HEK293 (cell line): ENCODE measurements around the gene MALSU1.

Experiments
- CTCF ChIA-PET: fragments of 350-600 bp; formaldehyde crosslinking; extraction: SDS; loops from one replicate; lab custom pipeline; 2021; ENCODE audit warnings: antibody characterized with exemption; lab: Yijun Ruan, JAX
- POLR2A ChIA-PET: fragments of 300-600 bp; formaldehyde crosslinking; extraction: SDS; loops from one replicate; lab custom pipeline; 2020; ENCODE audit warnings: antibody characterized with exemption, inconsistent platforms; lab: Yijun Ruan, JAX
- H3K27ac ChIP-seq: fragments of 200-500 bp; sonication (Bioruptor generic); 2 replicates; pipeline ENCODE4 v1.5.1; 2014; ENCODE audit warnings: low read depth, low read length, control low read depth, inconsistent platforms; ENCODE audit errors: extremely low read depth
- H3K36me3 ChIP-seq, 2 experiments: fragments of 200-500 bp in 1 of 2; sonication (Bioruptor generic) in 1 of 2; 1 replicate in 1 of 2; 2 replicates in 1 of 2; pipeline ENCODE4 v1.5.1; 2014 to 2017; ENCODE audit warnings: inconsistent platforms in 2 of 2, low read length in 2 of 2; ENCODE audit not compliant: control insufficient read depth in 2 of 2, insufficient read depth in 1 of 2
- H3K4me1 ChIP-seq: fragments of 200-500 bp; sonication (Bioruptor generic); 2 replicates; pipeline ENCODE4 v1.5.1; 2014; ENCODE audit warnings: mild to moderate bottlenecking, low read length, inconsistent platforms; ENCODE audit not compliant: control insufficient read depth, insufficient read depth
- H3K4me3 ChIP-seq: 2 replicates; pipeline ENCODE4 v1.5.1; 2011; ENCODE audit warnings: low read depth, mild to moderate bottlenecking, control low read depth, low read length, moderate library complexity
- H3K9me3 ChIP-seq: fragments of 200-500 bp; sonication (Bioruptor generic); 2 replicates; pipeline ENCODE4 v1.5.1; 2014; ENCODE audit warnings: low read depth, low read length, inconsistent platforms; ENCODE audit not compliant: control insufficient read depth, insufficient read depth
- BCL6B ChIP-seq: fragments of 450-650 bp; formaldehyde crosslinking; IDR thresholded peaks from 2 replicates; pipeline ENCODE4 v1.5.1; 2017; ENCODE audit warnings: missing biosample characterization, missing genetic modification characterization
- FEZF1 ChIP-seq: fragments of 450-650 bp; formaldehyde crosslinking; IDR thresholded peaks from 2 replicates; pipeline ENCODE4 v1.5.1; 2016; ENCODE audit warnings: missing biosample characterization, missing genetic modification characterization
- GLIS1 ChIP-seq: fragments of 450-650 bp; formaldehyde crosslinking; IDR thresholded peaks from 2 replicates; pipeline ENCODE4 v1.5.1; 2016; ENCODE audit warnings: missing biosample characterization, missing genetic modification characterization
- KLF17 ChIP-seq: fragments of 450-650 bp; formaldehyde crosslinking; IDR thresholded peaks from 2 replicates; pipeline ENCODE4 v1.5.1; 2016; ENCODE audit warnings: missing biosample characterization, missing genetic modification characterization
- KLF9 ChIP-seq: fragments of 450-650 bp; formaldehyde crosslinking; IDR thresholded peaks from 2 replicates; pipeline ENCODE4 v1.5.1; 2016; ENCODE audit warnings: missing biosample characterization, missing genetic modification characterization, low read depth
- MEIS1 ChIP-seq: sonication (generic); formaldehyde crosslinking; IDR thresholded peaks from 2 replicates; pipeline ENCODE4 v1.8.1; 2022; ENCODE audit warnings: missing genetic modification reagents, mild to moderate bottlenecking, borderline replicate concordance
- MZF1 ChIP-seq: fragments of 450-650 bp; formaldehyde crosslinking; IDR thresholded peaks from 2 replicates; pipeline ENCODE4 v1.5.1; 2017; ENCODE audit warnings: missing biosample characterization, missing genetic modification characterization, borderline replicate concordance
- PRDM4 ChIP-seq: fragments of 450-650 bp; formaldehyde crosslinking; IDR thresholded peaks from 2 replicates; pipeline ENCODE4 v1.5.1; 2017; ENCODE audit warnings: missing biosample characterization, missing genetic modification characterization
- SP3 ChIP-seq: fragments of 450-650 bp; formaldehyde crosslinking; IDR thresholded peaks from 2 replicates; pipeline ENCODE4 v1.5.1; 2016; ENCODE audit warnings: missing biosample characterization, missing genetic modification characterization
- ZBTB11 ChIP-seq: fragments of 450-650 bp; formaldehyde crosslinking; conservative IDR thresholded peaks from 2 replicates; pipeline ENCODE4 v1.5.1; 2016; ENCODE audit warnings: low read depth, missing biosample characterization, missing genetic modification characterization
- ZBTB17 ChIP-seq: fragments of 450-650 bp; formaldehyde crosslinking; IDR thresholded peaks from 2 replicates; pipeline ENCODE4 v1.5.1; 2016; ENCODE audit warnings: missing biosample characterization, missing genetic modification characterization
- ZBTB20 ChIP-seq: fragments of 450-650 bp; formaldehyde crosslinking; IDR thresholded peaks from 2 replicates; pipeline ENCODE4 v1.5.1; 2016; ENCODE audit warnings: missing biosample characterization, missing genetic modification characterization
- ZNF354C ChIP-seq: fragments of 450-650 bp; formaldehyde crosslinking; IDR thresholded peaks from 2 replicates; pipeline ENCODE4 v1.5.1; 2016; ENCODE audit warnings: missing biosample characterization, missing genetic modification characterization, low read depth, borderline replicate concordance
- ZNF394 ChIP-seq: fragments of 450-650 bp; formaldehyde crosslinking; IDR thresholded peaks from 2 replicates; pipeline ENCODE4 v1.5.1; 2016; ENCODE audit warnings: missing biosample characterization, missing genetic modification characterization, mild to moderate bottlenecking, moderate library complexity, borderline replicate concordance
- ZNF398 ChIP-seq: fragments of 450-650 bp; formaldehyde crosslinking; IDR thresholded peaks from 2 replicates; pipeline ENCODE4 v1.5.1; 2017; ENCODE audit warnings: missing biosample characterization, missing genetic modification characterization
- ZNF560 ChIP-seq: fragments of 450-650 bp; formaldehyde crosslinking; IDR thresholded peaks from 2 replicates; pipeline ENCODE4 v1.5.1; 2017; ENCODE audit warnings: missing biosample characterization, missing genetic modification characterization, borderline replicate concordance
- ZNF600 ChIP-seq: fragments of 450-650 bp; formaldehyde crosslinking; IDR thresholded peaks from 2 replicates; pipeline ENCODE4 v1.5.1; 2016; ENCODE audit warnings: missing biosample characterization, missing genetic modification characterization
- ZNF664 ChIP-seq: fragments of 450-650 bp; formaldehyde crosslinking; IDR thresholded peaks from 2 replicates; pipeline ENCODE4 v1.5.1; 2016; ENCODE audit warnings: missing biosample characterization, missing genetic modification characterization
- ZNF701 ChIP-seq: fragments of 450-650 bp; formaldehyde crosslinking; IDR thresholded peaks from 2 replicates; pipeline ENCODE4 v1.5.1; 2016; ENCODE audit warnings: missing biosample characterization, missing genetic modification characterization
- ZNF747 ChIP-seq: fragments of 450-650 bp; formaldehyde crosslinking; IDR thresholded peaks from 2 replicates; pipeline ENCODE4 v1.5.1; 2016; ENCODE audit warnings: missing biosample characterization, missing genetic modification characterization
- ZNF843 ChIP-seq: fragments of 450-650 bp; formaldehyde crosslinking; IDR thresholded peaks from 2 replicates; pipeline ENCODE4 v1.5.1; 2016; ENCODE audit warnings: missing biosample characterization, missing genetic modification characterization

Gene MALSU1

GRCh38 chr7:23357190-23358093, 58.3 kb downstream of the MALSU1 start:
- ChIA-PET POLR2A (interaction anchor here (0.5 to 1.7 kb wide), 5 partner anchors 11 to 163 kb away, joined by 3 to 7 read pairs (median 4); no protein-coding TSS in a partner anchor), CTCF (interaction anchor here (0.6 to 1.8 kb wide), 24 partner anchors 9 to 502 kb away, joined by 3 to 13 read pairs (median 4); no protein-coding TSS in a partner anchor)
- H3K4me1 ChIP-seq, result peaks cover 27% of the 10 kb centered on the region
- H3K9me3 ChIP-seq, result no peaks in the 10 kb centered on the region
- H3K4me3 ChIP-seq, result no peak overlapping the region
- H3K36me3 ChIP-seq, result peaks cover 4 to 15% of the 10 kb centered on the region in 2 experiments
- peak overlapping the region; percentile 54 for H3K27ac ChIP-seq
- TF ChIP-seq ZNF354C (tag by site-specific recombination) (no peak), GLIS1 (peak; percentile 53), KLF17 (tag by site-specific recombination) (no peak), BCL6B (0 out of 2 replicates have a peak, but pooled peaks have one; percentile 17), ZBTB17 (tag by site-specific recombination) (peak; percentile 28; the same call in 1 of the 2 replicates), ZBTB20 (tag by site-specific recombination) (0 out of 2 replicates have a peak, but pooled peaks have one; percentile 16), ZNF398 (tag by site-specific recombination) (0 out of 2 replicates have a peak, but pooled peaks have one; percentile 22), ZNF664 (peak; percentile 87), SP3 (tag by site-specific recombination) (0 out of 2 replicates have a peak, but pooled peaks have one; percentile 10), ZBTB11 (tag by site-specific recombination) (0 out of 2 replicates have a peak, but pooled peaks have one; percentile 17), PRDM4 (tag by site-specific recombination) (no peak), ZNF600 (tag by site-specific recombination) (0 out of 2 replicates have a peak, but pooled peaks have one; percentile 11), ZNF747 (no peak), MZF1 (no peak), MEIS1 (CRISPR knock-in tag) (peak; percentile 74; the same call in 1 of the 2 replicates), ZNF560 (tag by site-specific recombination) (no peak), ZNF701 (tag by site-specific recombination) (no peak), ZNF394 (tag by site-specific recombination) (peak; percentile 12; the same call in 1 of the 2 replicates), KLF9 (tag by site-specific recombination) (no peak), ZNF843 (tag by site-specific recombination) (peak; percentile 50; the same call in 1 of the 2 replicates), FEZF1 (tag by site-specific recombination) (0 out of 2 replicates have a peak, but pooled peaks have one; percentile 15)
